GM12892 (cell line): ENCODE results near the gene MRE11.

Source experiments
- POLR2A ChIP-seq: IDR thresholded peaks from 2 replicates; pipeline ENCODE4 v1.6.1; 2011; ENCODE audit warnings: low read depth, low read length, control low read depth
- TAF1 ChIP-seq: IDR thresholded peaks from 2 replicates; pipeline ENCODE4 v1.6.1; 2011; ENCODE audit warnings: low read depth, mild to moderate bottlenecking, control low read depth, low read length, borderline replicate concordance

DNA sequence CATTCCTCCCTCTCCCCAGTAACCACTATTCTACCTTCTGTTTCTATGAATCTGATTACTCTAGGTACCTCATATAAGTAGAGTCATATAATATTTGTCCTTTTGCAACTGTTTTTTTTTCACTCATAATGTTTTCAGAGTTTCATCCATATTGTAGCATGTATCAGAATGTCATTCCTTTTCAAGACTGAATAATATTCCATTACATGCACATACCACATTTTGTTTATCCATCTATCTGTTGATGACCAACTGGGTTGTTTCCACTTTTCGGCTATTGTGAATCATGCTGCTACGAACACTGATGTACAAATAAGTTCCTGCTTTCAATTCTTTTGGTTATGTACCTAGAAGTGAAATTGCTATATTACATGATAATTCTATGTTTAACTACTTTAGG, 40.7 kb downstream of the MRE11 start:
- TF ChIP-seq POLR2A = no peak
- no peak for TF ChIP-seq TAF1
